Bronchial epithelial cell (primary cell): ENCODE results near the gene DRAP1. TPM values are rescaled to one million over a fixed set of nuclear protein-coding genes. Genes with fewer than 3 reads are reported as not detected.

ENCODE experiments used
- DNase-seq: peaks from one replicate; pipeline ENCODE4 v3.0.0-alpha.2; 2010; ENCODE audit warnings: low read depth
- FAIRE-seq: peaks from 2 replicates; lab custom pipeline; 2011; peaks lifted over from hg19 to GRCh38; lab: Jason Lieb, UNC
- H3K27me3 ChIP-seq: 2 replicates; pipeline ENCODE4 v1.5.1; 2011; ENCODE audit warnings: low read length; ENCODE audit not compliant: control insufficient read depth, insufficient read depth
- H3K36me3 ChIP-seq: 2 replicates; pipeline ENCODE4 v1.5.1; 2011; ENCODE audit warnings: low read length; ENCODE audit not compliant: control insufficient read depth, insufficient read depth
- H3K4me3 ChIP-seq: 2 replicates; pipeline ENCODE4 v1.5.1; 2011; ENCODE audit warnings: mild to moderate bottlenecking, low read depth, low read length, control low read depth
- total RNA-seq: library from RNA; depleted of rRNA; stranded (reverse); fragments of >200 nt; gene quantifications from 2 replicates; pipeline ENCODE4 v1.2.1, GENCODE V29; 2014
- TF ChIP-seq, protein P1 (sequence below): IDR thresholded peaks from 2 replicates; pipeline ENCODE4 v1.5.1; 2011; ENCODE audit warnings: mild to moderate bottlenecking, moderate library complexity, low read length, control low read depth, inconsistent platforms; ENCODE audit not compliant: insufficient read depth, severe bottlenecking

DRAP1 gene
- total RNA-seq, 1 donor from 2014 or later: 176 TPM

- Histone ChIP-seq H3K27me3 (no peaks in the 10 kb centered on the region), H3K36me3 (peaks cover 26% of the 10 kb centered on the region), H3K4me3 (peak overlapping the region; percentile 79)
- TF ChIP-seq, protein P1, sequence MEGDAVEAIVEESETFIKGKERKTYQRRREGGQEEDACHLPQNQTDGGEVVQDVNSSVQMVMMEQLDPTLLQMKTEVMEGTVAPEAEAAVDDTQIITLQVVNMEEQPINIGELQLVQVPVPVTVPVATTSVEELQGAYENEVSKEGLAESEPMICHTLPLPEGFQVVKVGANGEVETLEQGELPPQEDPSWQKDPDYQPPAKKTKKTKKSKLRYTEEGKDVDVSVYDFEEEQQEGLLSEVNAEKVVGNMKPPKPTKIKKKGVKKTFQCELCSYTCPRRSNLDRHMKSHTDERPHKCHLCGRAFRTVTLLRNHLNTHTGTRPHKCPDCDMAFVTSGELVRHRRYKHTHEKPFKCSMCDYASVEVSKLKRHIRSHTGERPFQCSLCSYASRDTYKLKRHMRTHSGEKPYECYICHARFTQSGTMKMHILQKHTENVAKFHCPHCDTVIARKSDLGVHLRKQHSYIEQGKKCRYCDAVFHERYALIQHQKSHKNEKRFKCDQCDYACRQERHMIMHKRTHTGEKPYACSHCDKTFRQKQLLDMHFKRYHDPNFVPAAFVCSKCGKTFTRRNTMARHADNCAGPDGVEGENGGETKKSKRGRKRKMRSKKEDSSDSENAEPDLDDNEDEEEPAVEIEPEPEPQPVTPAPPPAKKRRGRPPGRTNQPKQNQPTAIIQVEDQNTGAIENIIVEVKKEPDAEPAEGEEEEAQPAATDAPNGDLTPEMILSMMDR: no peak
- no peak for DNase-seq
- FAIRE-seq: no peak
Observed at GRCh38 chr11:65962141-65962564, 42.9 kb downstream of the DRAP1 start.

DNA sequence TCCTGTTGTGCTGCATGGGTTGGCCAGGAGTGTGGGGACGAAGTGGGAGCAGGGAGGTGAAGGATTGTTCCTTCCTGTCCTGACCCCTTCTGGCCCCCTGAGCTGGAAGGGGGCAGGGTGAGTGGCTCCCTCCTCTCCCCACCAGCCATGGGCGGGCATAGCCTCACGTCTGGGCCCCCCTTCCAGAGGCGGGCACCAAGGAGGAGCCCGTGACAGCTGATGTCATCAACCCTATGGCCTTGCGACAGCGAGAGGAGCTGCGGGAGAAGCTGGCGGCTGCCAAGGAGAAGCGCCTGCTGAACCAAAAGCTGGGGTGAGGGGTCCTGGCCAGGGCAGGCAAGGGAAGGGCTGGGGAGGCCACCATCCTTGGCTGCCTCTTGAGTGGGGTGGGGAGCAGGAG, 45.7 kb downstream of the DRAP1 start:
- no peak for DNase-seq
- FAIRE-seq: no peak
- Histone ChIP-seq H3K27me3 (no peaks in the 10 kb centered on the region), H3K4me3 (no peak overlapping the region), H3K36me3 (peaks cover 35% of the 10 kb centered on the region)
- TF ChIP-seq, protein P1: no peak

- no peak overlapping the region for H3K4me3 ChIP-seq
- TF ChIP-seq, protein P1: no peak
- peaks cover 35% of the 10 kb centered on the region for H3K36me3 ChIP-seq
- DNase-seq: no peak
- FAIRE-seq: no peak
- H3K27me3 ChIP-seq: no peaks in the 10 kb centered on the region
Observed at GRCh38 chr11:65965986-65966762, 46.9 kb downstream of the DRAP1 start.

- TF ChIP-seq, protein P1: no peak
- FAIRE-seq (no peak), DNase-seq (no peak)
- no peaks in the 10 kb centered on the region for H3K27me3 ChIP-seq
- H3K36me3 ChIP-seq: peaks cover 35% of the 10 kb centered on the region
- H3K4me3 ChIP-seq: no peak overlapping the region
Observed at GRCh38 chr11:65967329-65967934, 48.2 kb downstream of the DRAP1 start.

- no peak overlapping the region for H3K4me3 ChIP-seq
- peak; percentile 47 for FAIRE-seq
- TF ChIP-seq, protein P1: no peak
Observed at GRCh38 chr11:65968600-65969482, 49.6 kb downstream of the DRAP1 start.

More at GRCh38 chr11:65968600-65969482, 49.6 kb downstream of the DRAP1 start:
- Histone ChIP-seq H3K27me3 (no peaks in the 10 kb centered on the region), H3K36me3 (peaks cover 33% of the 10 kb centered on the region)
- no peak for DNase-seq

Other genes starting within 250 kb of the DRAP1 start
- gene KAT5, start 207.2 kb upstream of the DRAP1 start, total RNA-seq: 34.8 and 37.6 TPM in 2 replicates
- 19.8 and 21.1 TPM in 2 replicates for gene RNASEH2C, start 198.6 kb upstream of the DRAP1 start, total RNA-seq
- 6.1 and 8.4 TPM in 2 replicates for gene AP5B1, start 138.4 kb upstream of the DRAP1 start, total RNA-seq
- 6.3 and 17.8 TPM in 2 replicates for gene OVOL1, start 132.4 kb upstream of the DRAP1 start, total RNA-seq
- gene SNX32, start 85.5 kb upstream of the DRAP1 start, total RNA-seq: under 0.01 TPM in 1 of 2 replicates, not detected in the other
- 764 and 971 TPM in 2 replicates for gene CFL1, start 61.2 kb upstream of the DRAP1 start, total RNA-seq
- gene MUS81, start 59.0 kb upstream of the DRAP1 start, total RNA-seq: 58.4 and 63.8 TPM in 2 replicates
- gene EFEMP2, start 46.6 kb upstream of the DRAP1 start, total RNA-seq: 2.9 and 5.6 TPM in 2 replicates
- not detected in 2 replicates for gene CTSW, start 39.6 kb upstream of the DRAP1 start, total RNA-seq
- 103 and 157 TPM in 2 replicates for gene FIBP, start 31.0 kb upstream of the DRAP1 start, total RNA-seq
- 19.6 and 29.7 TPM in 2 replicates for gene CCDC85B, start 28.8 kb upstream of the DRAP1 start, total RNA-seq
- 2.6 and 3.1 TPM in 2 replicates for gene FOSL1, start 19.0 kb upstream of the DRAP1 start, total RNA-seq
- 8.4 and 12.9 TPM in 2 replicates for gene C11orf68, start 364 bp upstream of the DRAP1 start, total RNA-seq
- under 0.01 TPM in 1 of 2 replicates, not detected in the other for gene TSGA10IP, start 26.1 kb downstream of the DRAP1 start, total RNA-seq
- 32.4 and 51.7 TPM in 2 replicates for gene SART1, start 42.3 kb downstream of the DRAP1 start, total RNA-seq
- 39.7 and 44.5 TPM in 2 replicates for gene EIF1AD, start 82.7 kb downstream of the DRAP1 start, total RNA-seq
- gene BANF1, start 83.1 kb downstream of the DRAP1 start, total RNA-seq: 8.4 and 14.0 TPM in 2 replicates
- gene CST6, start 92.6 kb downstream of the DRAP1 start, total RNA-seq: 3.9 and 4.4 TPM in 2 replicates
- 0.26 TPM in 1 of 2 replicates, not detected in the other for gene CATSPER1, start 107.1 kb downstream of the DRAP1 start, total RNA-seq
- gene GAL3ST3, start 129.7 kb downstream of the DRAP1 start, total RNA-seq: not detected in 2 replicates
- gene SF3B2, start 132.9 kb downstream of the DRAP1 start, total RNA-seq: 88.2 and 91.0 TPM in 2 replicates
- gene PACS1, start 150.8 kb downstream of the DRAP1 start, total RNA-seq: 6.8 and 7.0 TPM in 2 replicates